ENCODE data around the gene MOV10. TPM values are rescaled to one million over a fixed set of nuclear protein-coding genes. Genes with fewer than 3 reads are reported as not detected.
A peak's percentile ranks its signal among the peaks of the same experiment; 100 is the strongest.

Gene MOV10
- total RNA-seq, 6 experiments from 2014 or later, result 61.6 to 86.0 (median 83.5) TPM

GRCh38 chr1:112674986-112675727 lies 698 bp downstream of the MOV10 start:
- no peak for DNase-seq
- peak; percentile 28; the same call in 1 of the 2 replicates for TF ChIP-seq CTCF (IDR thresholded peaks at IDR 0.05)
- H3K36me3 Mint-ChIP-seq (ENCODE audit: low read depth), result peaks cover 27% of the 10 kb centered on the region
- peak overlapping the region; percentile 98 for H3K27ac Mint-ChIP-seq
- peaks cover 9% of the 10 kb centered on the region; the same call in 1 of the 2 replicates for H3K27me3 Mint-ChIP-seq (ENCODE audit: insufficient read depth)
- peaks cover 46% of the 10 kb centered on the region for H3K4me1 Mint-ChIP-seq (ENCODE audit: low read depth)
- H3K4me3 Mint-ChIP-seq, result peak overlapping the region; percentile 96
- H3K9me3 Mint-ChIP-seq, result no peaks in the 10 kb centered on the region

GRCh38 chr1:112675728-112676381 lies 1.4 kb downstream of the MOV10 start:
- no peaks in the 10 kb centered on the region for H3K9me3 Mint-ChIP-seq
- H3K36me3 Mint-ChIP-seq (ENCODE audit: low read depth), result peaks cover 20% of the 10 kb centered on the region
- peak; percentile 10 for DNase-seq
- H3K27ac Mint-ChIP-seq, result peak overlapping the region; percentile 79
- H3K27me3 Mint-ChIP-seq (ENCODE audit: insufficient read depth), result peaks cover 9% of the 10 kb centered on the region; the same call in 1 of the 2 replicates
- no peak for TF ChIP-seq CTCF (IDR thresholded peaks at IDR 0.05)
- H3K4me3 Mint-ChIP-seq, result peak overlapping the region; percentile 90
- H3K4me1 Mint-ChIP-seq (ENCODE audit: low read depth), result peaks cover 46% of the 10 kb centered on the region

GRCh38 chr1:112676543-112676942 lies 2.1 kb downstream of the MOV10 start:
- TF ChIP-seq CTCF (IDR thresholded peaks at IDR 0.05), result no peak
- Mint-ChIP-seq H3K4me3 (no peak overlapping the region; the same call in 1 of the 2 replicates), H3K9me3 (no peaks in the 10 kb centered on the region), H3K27ac (no peak overlapping the region; the same call in 1 of the 2 replicates), H3K4me1 (ENCODE audit: low read depth) (peaks cover 40% of the 10 kb centered on the region), H3K27me3 (ENCODE audit: insufficient read depth) (peaks cover 9% of the 10 kb centered on the region; the same call in 1 of the 2 replicates), H3K36me3 (ENCODE audit: low read depth) (peaks cover 15% of the 10 kb centered on the region)
- DNase-seq, result no peak

- DNase-seq, result no peak
- peaks cover 30% of the 10 kb centered on the region for H3K4me1 Mint-ChIP-seq (ENCODE audit: low read depth)
- H3K9me3 Mint-ChIP-seq, result no peaks in the 10 kb centered on the region
- H3K4me3 Mint-ChIP-seq, result no peak overlapping the region
- H3K27ac Mint-ChIP-seq, result no peak overlapping the region
- peaks cover 9% of the 10 kb centered on the region; the same call in 1 of the 2 replicates for H3K27me3 Mint-ChIP-seq (ENCODE audit: insufficient read depth)
- H3K36me3 Mint-ChIP-seq (ENCODE audit: low read depth), result peaks cover 14% of the 10 kb centered on the region
- TF ChIP-seq CTCF (IDR thresholded peaks at IDR 0.05), result no peak
These were observed 3.0 kb downstream of the MOV10 start for GRCh38 chr1:112677501-112677900.

GRCh38 chr1:112678605-112679004 lies 4.1 kb downstream of the MOV10 start:
- no peak overlapping the region for H3K4me3 Mint-ChIP-seq
- TF ChIP-seq CTCF (IDR thresholded peaks at IDR 0.05), result no peak
- H3K36me3 Mint-ChIP-seq (ENCODE audit: low read depth), result peaks cover 14% of the 10 kb centered on the region
- no peak for DNase-seq
- peaks cover 11% of the 10 kb centered on the region; the same call in 1 of the 2 replicates for H3K27me3 Mint-ChIP-seq (ENCODE audit: insufficient read depth)
- H3K4me1 Mint-ChIP-seq (ENCODE audit: low read depth), result peaks cover 28% of the 10 kb centered on the region
- H3K27ac Mint-ChIP-seq, result peak overlapping the region; percentile 2; the same call in 1 of the 2 replicates
- H3K9me3 Mint-ChIP-seq, result no peaks in the 10 kb centered on the region
